ENCODE data around the gene SMO.

Gene SMO

GRCh38 chr7:129188372-129188891 lies at the start of gene SMO:
SMO (plus strand) TSS chr7:129188633; CDS start chr7:129189152, 519 bp downstream.
- H3K4me3 ChIP-seq (ENCODE audit: low read depth, low read length): peak within 1 kb of the TSS; percentile 78
- TF ChIP-seq CTCF (IDR thresholded peaks at IDR 0.05; ENCODE audit: low read depth, low read length, missing control alignments): no peak
- in situ Hi-C loops (cut with HindIII; ENCODE audit: low sequenced_read_pairs): no loop called here
- no peak for DNase-seq (ENCODE audit: low read depth)

GRCh38 chr7:129143724-129144094 lies 44.7 kb upstream of the SMO start:
- in situ Hi-C loops (cut with HindIII; ENCODE audit: low sequenced_read_pairs): no loop called here
- no peak for TF ChIP-seq CTCF (IDR thresholded peaks at IDR 0.05; ENCODE audit: low read depth, low read length, missing control alignments)
- no peak overlapping the region for H3K4me3 ChIP-seq (ENCODE audit: low read depth, low read length)
- no peak for DNase-seq (ENCODE audit: low read depth)

- TF ChIP-seq CTCF (IDR thresholded peaks at IDR 0.05; ENCODE audit: low read depth, low read length, missing control alignments): no peak
- peak within 1 kb of the TSS; percentile 39 for H3K4me3 ChIP-seq (ENCODE audit: low read depth, low read length)
- DNase-seq (ENCODE audit: low read depth): peak; percentile 15
- in situ Hi-C loops (cut with HindIII; ENCODE audit: low sequenced_read_pairs): no loop called here
Observed at GRCh38 chr7:129144095-129144833, 44.2 kb upstream of the SMO start, which contains the start of gene TSPAN33. TSPAN33 (plus strand) TSS chr7:129144707; CDS start chr7:129144981, 274 bp downstream.

GRCh38 chr7:129144834-129145668 lies 43.4 kb upstream of the SMO start:
- in situ Hi-C loops (cut with HindIII; ENCODE audit: low sequenced_read_pairs): no loop called here
- peak overlapping the region; percentile 39 for H3K4me3 ChIP-seq (ENCODE audit: low read depth, low read length)
- TF ChIP-seq CTCF (IDR thresholded peaks at IDR 0.05; ENCODE audit: low read depth, low read length, missing control alignments): peak; percentile 33
- no peak for DNase-seq (ENCODE audit: low read depth)

- in situ Hi-C loops (cut with HindIII; ENCODE audit: low sequenced_read_pairs): no loop called here
- no peak for TF ChIP-seq CTCF (IDR thresholded peaks at IDR 0.05; ENCODE audit: low read depth, low read length, missing control alignments)
- H3K4me3 ChIP-seq (ENCODE audit: low read depth, low read length): no peak overlapping the region
- no peak for DNase-seq (ENCODE audit: low read depth)
Observed at GRCh38 chr7:129146237-129146979, 42.0 kb upstream of the SMO start.

GRCh38 chr7:129147731-129148130 lies 40.7 kb upstream of the SMO start:
- in situ Hi-C loops (cut with HindIII; ENCODE audit: low sequenced_read_pairs): no loop called here
- no peak overlapping the region for H3K4me3 ChIP-seq (ENCODE audit: low read depth, low read length)
- TF ChIP-seq CTCF (IDR thresholded peaks at IDR 0.05; ENCODE audit: low read depth, low read length, missing control alignments): no peak
- DNase-seq (ENCODE audit: low read depth): no peak
